Measurements from ENCODE around the gene DIAPH3.
"Not testable (repeated sequence)": the region's sequence is repeated elsewhere in the genome, so short reads cannot be mapped to it uniquely, and the experiment has no call there.

DIAPH3 gene, protein sequence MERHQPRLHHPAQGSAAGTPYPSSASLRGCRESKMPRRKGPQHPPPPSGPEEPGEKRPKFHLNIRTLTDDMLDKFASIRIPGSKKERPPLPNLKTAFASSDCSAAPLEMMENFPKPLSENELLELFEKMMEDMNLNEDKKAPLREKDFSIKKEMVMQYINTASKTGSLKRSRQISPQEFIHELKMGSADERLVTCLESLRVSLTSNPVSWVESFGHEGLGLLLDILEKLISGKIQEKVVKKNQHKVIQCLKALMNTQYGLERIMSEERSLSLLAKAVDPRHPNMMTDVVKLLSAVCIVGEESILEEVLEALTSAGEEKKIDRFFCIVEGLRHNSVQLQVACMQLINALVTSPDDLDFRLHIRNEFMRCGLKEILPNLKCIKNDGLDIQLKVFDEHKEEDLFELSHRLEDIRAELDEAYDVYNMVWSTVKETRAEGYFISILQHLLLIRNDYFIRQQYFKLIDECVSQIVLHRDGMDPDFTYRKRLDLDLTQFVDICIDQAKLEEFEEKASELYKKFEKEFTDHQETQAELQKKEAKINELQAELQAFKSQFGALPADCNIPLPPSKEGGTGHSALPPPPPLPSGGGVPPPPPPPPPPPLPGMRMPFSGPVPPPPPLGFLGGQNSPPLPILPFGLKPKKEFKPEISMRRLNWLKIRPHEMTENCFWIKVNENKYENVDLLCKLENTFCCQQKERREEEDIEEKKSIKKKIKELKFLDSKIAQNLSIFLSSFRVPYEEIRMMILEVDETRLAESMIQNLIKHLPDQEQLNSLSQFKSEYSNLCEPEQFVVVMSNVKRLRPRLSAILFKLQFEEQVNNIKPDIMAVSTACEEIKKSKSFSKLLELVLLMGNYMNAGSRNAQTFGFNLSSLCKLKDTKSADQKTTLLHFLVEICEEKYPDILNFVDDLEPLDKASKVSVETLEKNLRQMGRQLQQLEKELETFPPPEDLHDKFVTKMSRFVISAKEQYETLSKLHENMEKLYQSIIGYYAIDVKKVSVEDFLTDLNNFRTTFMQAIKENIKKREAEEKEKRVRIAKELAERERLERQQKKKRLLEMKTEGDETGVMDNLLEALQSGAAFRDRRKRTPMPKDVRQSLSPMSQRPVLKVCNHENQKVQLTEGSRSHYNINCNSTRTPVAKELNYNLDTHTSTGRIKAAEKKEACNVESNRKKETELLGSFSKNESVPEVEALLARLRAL

DNA sequence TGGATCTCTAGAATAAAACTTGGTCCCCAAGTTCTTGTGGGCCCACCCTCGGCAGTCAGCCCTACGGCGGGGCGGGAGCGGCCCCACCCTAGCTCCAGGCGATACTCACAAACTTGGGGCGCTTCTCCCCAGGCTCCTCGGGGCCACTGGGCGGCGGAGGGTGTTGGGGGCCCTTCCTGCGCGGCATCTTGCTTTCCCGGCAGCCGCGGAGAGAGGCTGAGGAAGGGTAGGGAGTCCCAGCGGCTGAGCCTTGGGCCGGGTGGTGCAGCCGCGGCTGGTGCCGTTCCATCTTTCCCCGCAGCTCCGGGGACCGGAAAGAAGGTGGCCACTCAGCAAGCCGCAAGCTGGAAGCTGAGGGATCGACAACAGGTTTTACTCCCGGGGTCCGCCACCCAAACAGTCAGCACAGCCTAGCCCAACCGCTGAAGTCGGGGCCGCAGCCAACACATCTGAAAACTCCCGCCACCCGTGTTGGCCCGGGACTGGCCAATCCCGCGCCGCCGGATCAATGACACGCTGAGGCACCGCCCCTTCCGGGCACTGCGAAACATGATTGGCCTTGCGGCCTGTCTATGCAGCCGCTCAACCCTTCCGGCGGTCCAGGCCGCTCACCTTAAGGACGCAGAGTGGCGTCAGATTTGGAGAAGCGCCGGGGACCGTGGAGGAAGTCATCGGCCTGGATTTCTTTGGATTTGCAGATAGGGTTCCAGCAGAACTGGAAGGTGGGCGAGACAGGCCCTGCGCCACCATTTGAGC lies at the start of gene DIAPH3:
Gene DIAPH3, minus strand, starts transcription at position 451 of the 756 bp plus-strand sequence. Its CDS starts 162 bp downstream, at position 289.
- in situ Hi-C loops (cut with HindIII; ENCODE audit: low pct_unique_long_range_greater_than_20kb, low sequenced_read_pairs): no loop called here
- TF ChIP-seq JUND (IDR thresholded peaks at IDR 0.05; ENCODE audit: low read depth): no peak
- peak; percentile 82 to 94 for DNase-seq (ENCODE audit: low read depth in 1 of 2, low spot score in 1 of 2)

DNA sequence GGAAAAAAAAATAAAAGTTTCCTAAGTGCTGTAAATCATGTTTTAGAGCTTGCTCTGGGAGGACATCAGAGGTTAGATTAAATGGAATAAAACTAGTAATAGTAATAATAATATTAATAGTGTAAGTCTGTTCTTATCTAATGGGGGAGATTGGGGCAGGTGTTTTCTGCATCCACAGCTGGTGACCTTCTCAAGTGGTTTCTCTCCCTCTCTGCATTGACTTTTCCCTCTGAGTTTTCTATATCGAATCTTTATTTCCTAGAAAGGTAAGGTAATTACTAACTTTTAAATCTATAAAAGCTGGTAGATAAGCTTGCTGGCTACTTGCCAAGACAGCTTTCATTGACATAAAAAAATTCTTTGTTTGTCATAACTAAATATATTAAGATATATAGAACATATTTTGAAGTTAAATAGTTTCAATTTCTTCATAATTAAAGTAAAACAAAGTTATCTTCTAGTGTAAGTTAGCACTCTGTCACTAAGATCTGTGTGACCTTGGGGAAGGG lies 49.6 kb upstream of the DIAPH3 start:
- TF ChIP-seq JUND (IDR thresholded peaks at IDR 0.05; ENCODE audit: low read depth): no peak
- DNase-seq (ENCODE audit: low read depth in 1 of 2, low spot score in 1 of 2): no peak
- in situ Hi-C loops (cut with HindIII; ENCODE audit: low pct_unique_long_range_greater_than_20kb, low sequenced_read_pairs): no loop called here

DNA sequence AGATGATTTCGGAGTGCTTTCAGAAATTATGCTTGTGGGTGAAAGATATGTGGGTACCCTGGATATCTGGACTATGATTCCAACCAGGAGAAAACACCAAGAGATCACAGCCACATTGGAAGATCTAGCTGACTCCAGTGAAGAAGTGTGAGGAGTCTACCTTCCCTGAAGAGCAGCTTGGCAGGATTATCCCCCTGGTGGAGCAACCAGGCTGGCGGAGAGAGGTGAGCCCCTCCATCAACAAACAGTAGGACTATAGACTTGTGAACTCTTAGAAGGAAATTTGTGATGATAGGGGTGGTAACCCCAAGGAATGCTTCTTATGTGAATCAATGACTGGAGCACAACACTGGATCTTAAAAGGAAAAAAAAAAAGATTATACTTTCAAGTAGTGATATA lies 47.8 kb upstream of the DIAPH3 start:
- in situ Hi-C loops (cut with HindIII; ENCODE audit: low pct_unique_long_range_greater_than_20kb, low sequenced_read_pairs): no loop called here
- TF ChIP-seq JUND (IDR thresholded peaks at IDR 0.05; ENCODE audit: low read depth): no peak
- DNase-seq (ENCODE audit: low read depth in 1 of 2, low spot score in 1 of 2): no peak

DNA sequence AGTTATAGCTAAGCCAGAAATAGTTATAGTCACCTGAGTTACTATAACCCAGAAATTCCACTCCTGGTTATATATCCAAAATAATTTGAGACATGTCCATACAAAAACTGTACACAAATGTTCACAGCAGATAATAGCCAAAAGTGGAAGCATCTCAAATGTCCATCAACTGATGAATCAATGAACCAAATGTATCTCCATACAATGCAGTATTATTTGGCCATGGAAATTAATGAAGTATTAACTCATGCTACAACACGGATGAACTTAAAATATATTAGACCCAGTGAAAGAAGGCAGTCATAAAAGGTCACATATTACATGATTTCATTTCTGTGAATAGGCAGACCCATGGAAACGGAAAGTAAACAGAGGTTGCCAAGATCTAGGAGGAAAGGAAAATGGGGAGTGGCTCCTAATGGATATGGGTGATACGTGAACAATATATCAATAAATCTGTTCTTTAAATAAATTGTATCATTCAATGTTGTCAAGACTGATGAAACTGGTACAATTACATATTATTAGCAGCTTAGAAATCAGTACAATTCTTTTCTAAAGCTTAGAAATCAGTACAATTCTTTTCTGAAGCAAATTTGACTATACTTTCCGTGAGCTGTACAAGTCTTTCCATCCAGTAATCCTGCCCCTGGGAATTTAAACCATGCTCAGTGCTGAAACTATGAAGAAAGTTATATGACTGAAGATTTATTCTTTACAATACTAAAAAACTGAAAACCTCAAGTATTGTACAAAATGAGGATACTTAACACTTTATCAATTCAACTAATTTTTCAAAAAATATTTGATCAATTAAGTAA lies 47.0 kb upstream of the DIAPH3 start:
- in situ Hi-C loops (cut with HindIII; ENCODE audit: low pct_unique_long_range_greater_than_20kb, low sequenced_read_pairs): no loop called here
- DNase-seq (ENCODE audit: low read depth in 1 of 2, low spot score in 1 of 2): no peak
- TF ChIP-seq JUND (IDR thresholded peaks at IDR 0.05; ENCODE audit: low read depth): no peak

DNA sequence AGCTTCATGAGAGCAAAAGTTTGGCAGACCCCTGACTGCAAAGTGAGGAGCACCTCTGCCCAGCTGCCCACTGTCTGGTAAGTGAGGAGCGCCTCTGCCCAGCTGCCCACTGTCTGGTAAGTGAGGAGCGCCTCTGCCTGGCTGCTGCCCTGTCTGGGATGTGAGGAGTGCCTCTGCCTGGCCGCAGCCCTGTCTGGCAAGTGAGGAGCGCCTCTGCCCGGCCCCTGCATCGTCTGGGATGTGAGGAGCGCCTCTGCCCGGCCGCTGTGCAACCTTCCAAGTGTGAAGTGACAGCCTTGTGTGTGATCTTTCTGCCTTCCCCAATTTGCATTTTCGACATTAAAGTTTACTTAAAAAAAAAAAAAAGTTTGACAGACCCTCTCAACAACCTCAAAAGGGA lies 41.8 kb upstream of the DIAPH3 start:
- in situ Hi-C loops (cut with HindIII; ENCODE audit: low pct_unique_long_range_greater_than_20kb, low sequenced_read_pairs); DNase-seq (ENCODE audit: low read depth in 1 of 2, low spot score in 1 of 2): not testable (repeated sequence)

DNA sequence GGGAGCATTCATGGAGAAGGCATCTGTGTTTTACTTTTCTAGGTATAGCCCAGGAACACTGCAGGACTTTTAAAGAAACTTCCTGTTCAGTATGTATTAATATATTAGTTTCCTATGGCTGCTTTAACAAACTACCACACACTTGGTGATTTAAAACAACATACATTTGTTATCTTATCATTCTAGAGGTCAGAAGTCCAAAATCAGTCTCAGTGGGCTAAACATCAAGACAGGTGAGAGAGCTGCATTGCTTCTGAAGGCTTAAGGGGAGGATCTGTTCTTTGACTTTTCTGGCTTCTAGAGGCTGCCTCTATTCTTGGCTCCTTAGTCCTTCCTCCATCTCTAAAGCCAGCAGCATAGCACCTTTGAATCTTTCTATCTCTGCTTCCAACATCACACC lies 37.6 kb upstream of the DIAPH3 start:
- in situ Hi-C loops (cut with HindIII; ENCODE audit: low pct_unique_long_range_greater_than_20kb, low sequenced_read_pairs): no loop called here
- DNase-seq (ENCODE audit: low read depth in 1 of 2, low spot score in 1 of 2): no peak
- TF ChIP-seq JUND (IDR thresholded peaks at IDR 0.05; ENCODE audit: low read depth): no peak

DNA sequence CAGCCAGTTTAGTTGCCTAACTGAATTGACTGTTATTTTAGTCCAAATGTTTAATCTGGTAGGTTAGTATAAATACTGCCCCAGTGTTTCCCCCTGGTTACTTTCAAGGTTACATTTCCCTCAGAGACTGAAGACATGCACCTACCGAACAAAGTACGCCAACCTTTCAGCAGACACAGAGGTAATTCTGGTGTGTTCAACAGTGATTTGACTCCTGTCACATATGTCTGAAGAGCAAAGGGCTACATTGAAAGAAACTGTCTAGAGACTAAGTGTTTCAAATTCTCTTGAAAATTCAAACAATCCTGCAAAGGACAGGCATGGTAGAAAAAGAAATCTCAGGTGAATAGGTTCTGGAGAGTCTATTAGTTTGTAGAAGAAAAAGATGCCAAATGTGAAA lies 32.2 kb upstream of the DIAPH3 start:
- in situ Hi-C loops (cut with HindIII; ENCODE audit: low pct_unique_long_range_greater_than_20kb, low sequenced_read_pairs): not testable (repeated sequence)

DNA sequence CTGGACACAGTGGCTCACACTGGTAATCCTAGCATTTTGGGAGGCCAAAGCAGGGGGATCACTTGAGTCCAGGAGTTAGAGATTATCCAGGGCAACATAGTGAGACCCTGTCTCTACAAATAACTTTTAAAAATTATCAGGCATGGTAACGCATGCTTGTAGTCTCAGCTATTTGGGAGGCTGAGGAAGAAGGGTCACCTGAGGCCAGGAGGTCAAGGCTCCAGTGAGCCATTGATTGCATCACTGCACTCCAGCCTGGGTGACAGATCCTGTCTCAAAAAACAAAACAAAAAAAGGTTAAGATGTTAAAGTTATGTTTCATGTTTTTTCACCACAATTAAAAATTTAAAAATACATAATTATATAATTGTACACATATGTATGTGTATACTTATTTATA lies 19.2 kb upstream of the DIAPH3 start:
- in situ Hi-C loops (cut with HindIII; ENCODE audit: low pct_unique_long_range_greater_than_20kb, low sequenced_read_pairs): no loop called here
- DNase-seq (ENCODE audit: low read depth in 1 of 2, low spot score in 1 of 2): no peak
- TF ChIP-seq JUND (IDR thresholded peaks at IDR 0.05; ENCODE audit: low read depth): no peak

More for the DNA sequence above, 32.2 kb upstream of the DIAPH3 start:
- DNase-seq (ENCODE audit: low read depth in 1 of 2, low spot score in 1 of 2): not testable (repeated sequence)

DNA sequence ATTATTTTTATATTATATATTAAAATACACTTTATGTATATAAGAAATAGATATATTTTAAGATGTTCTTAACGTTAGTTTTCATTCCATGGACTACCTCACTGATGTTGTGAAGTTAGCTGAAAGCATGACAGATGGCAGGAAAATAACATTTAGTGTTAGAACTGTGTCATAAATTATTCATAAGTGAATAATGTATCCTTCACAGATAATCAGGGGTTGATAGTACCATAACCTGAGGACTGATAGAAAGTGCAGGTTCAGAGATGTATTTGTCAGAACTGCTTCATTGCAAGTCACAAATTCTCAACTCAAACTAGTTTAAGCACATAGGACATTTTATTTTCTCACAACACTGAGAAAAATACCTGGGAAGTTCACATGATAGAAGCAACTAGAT lies 14.6 kb upstream of the DIAPH3 start:
- TF ChIP-seq JUND (IDR thresholded peaks at IDR 0.05; ENCODE audit: low read depth): no peak
- in situ Hi-C loops (cut with HindIII; ENCODE audit: low pct_unique_long_range_greater_than_20kb, low sequenced_read_pairs): no loop called here

DNA sequence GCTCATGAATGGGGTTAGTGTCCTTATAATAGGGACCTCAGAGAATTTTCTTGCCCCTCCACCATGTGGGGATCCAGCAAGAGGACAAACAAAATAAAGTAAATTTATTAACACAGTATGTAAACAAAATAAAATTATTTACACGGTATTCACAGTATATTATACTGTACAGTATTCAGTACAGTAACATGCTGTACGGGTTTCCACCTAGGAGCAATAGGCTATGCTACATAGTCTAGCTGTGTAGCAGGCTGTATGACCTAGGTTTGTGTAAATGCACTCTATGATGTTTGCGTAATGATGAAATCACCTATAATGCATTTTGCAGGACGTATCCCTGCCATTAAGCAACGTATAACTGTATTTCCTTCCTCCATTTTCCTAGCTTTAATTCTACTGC lies 11.8 kb upstream of the DIAPH3 start:
- no peak for DNase-seq (ENCODE audit: low read depth in 1 of 2, low spot score in 1 of 2)
- TF ChIP-seq JUND (IDR thresholded peaks at IDR 0.05; ENCODE audit: low read depth): no peak
- in situ Hi-C loops (cut with HindIII; ENCODE audit: low pct_unique_long_range_greater_than_20kb, low sequenced_read_pairs): no loop called here

More for the DNA sequence above, 14.6 kb upstream of the DIAPH3 start:
- DNase-seq (ENCODE audit: low read depth in 1 of 2, low spot score in 1 of 2): no peak

DNA sequence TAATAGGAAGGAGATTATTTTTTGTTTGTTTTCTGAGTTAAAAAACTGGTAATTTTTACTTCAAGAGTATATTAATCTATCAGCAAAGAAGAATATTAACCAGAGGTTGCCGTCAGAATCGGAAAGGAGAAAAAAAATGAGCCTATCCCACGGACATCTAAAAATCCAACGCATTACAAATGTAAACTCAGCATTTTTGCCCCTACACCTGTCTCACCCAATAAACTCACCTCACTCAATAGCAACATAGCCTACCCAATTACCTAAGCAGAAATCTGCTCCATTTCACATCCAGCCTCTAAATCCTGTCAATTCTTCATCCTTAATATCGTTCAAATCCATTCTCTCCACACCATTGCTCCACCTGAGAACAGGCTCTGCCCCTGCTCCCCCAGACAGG lies 10.4 kb upstream of the DIAPH3 start:
- TF ChIP-seq JUND (IDR thresholded peaks at IDR 0.05; ENCODE audit: low read depth): no peak
- DNase-seq (ENCODE audit: low read depth in 1 of 2, low spot score in 1 of 2): no peak
- in situ Hi-C loops (cut with HindIII; ENCODE audit: low pct_unique_long_range_greater_than_20kb, low sequenced_read_pairs): no loop called here

Measured in T47D (cell line).